GM18526 (cell line): ENCODE data around the gene SREBF2.

Source experiments
- POLR2A ChIP-seq: IDR thresholded peaks from 3 replicates; pipeline ENCODE4 v1.6.1; 2011; ENCODE audit not compliant: insufficient read length; ENCODE audit errors: extremely low read depth

Gene SREBF2

GRCh38 chr22:41830174-41830573 is 2.7 kb upstream of the SREBF2 start:
- no peak for TF ChIP-seq POLR2A

GRCh38 chr22:41831383-41831782 is 1.5 kb upstream of the SREBF2 start:
- TF ChIP-seq POLR2A, result peak; percentile 15

GRCh38 chr22:41831828-41832552 is 915 bp upstream of the SREBF2 start:
- TF ChIP-seq POLR2A, result no peak

- TF ChIP-seq POLR2A, result no peak
These were observed 582 bp downstream of the SREBF2 start for GRCh38 chr22:41833369-41834004.

GRCh38 chr22:41834005-41834944 is 1.4 kb downstream of the SREBF2 start:
- no peak for TF ChIP-seq POLR2A

- no peak for TF ChIP-seq POLR2A
These were observed 3.6 kb downstream of the SREBF2 start for GRCh38 chr22:41836551-41836950.

GRCh38 chr22:41838842-41839618 is 6.1 kb downstream of the SREBF2 start:
- no peak for TF ChIP-seq POLR2A

- TF ChIP-seq POLR2A, result no peak
These were observed 7.3 kb downstream of the SREBF2 start for GRCh38 chr22:41840216-41840615.

GRCh38 chr22:41841085-41841712 is 8.3 kb downstream of the SREBF2 start:
- no peak for TF ChIP-seq POLR2A

- TF ChIP-seq POLR2A, result no peak
These were observed 10.4 kb downstream of the SREBF2 start for GRCh38 chr22:41842996-41843970.

- no peak for TF ChIP-seq POLR2A
These were observed 11.1 kb downstream of the SREBF2 start for GRCh38 chr22:41844036-41844435.

GRCh38 chr22:41844513-41844912 is 11.6 kb downstream of the SREBF2 start:
- no peak for TF ChIP-seq POLR2A
